Activated CD4-positive, alpha-beta T cell treated with anti-CD3 and anti-CD28 coated beads for 48 hours (primary cell): ENCODE results near the gene EIF4G1.

Experiments
- DNase-seq: peaks from one replicate; pipeline ENCODE4 v3.0.0-alpha.2; 2020

Gene EIF4G1

DNA sequence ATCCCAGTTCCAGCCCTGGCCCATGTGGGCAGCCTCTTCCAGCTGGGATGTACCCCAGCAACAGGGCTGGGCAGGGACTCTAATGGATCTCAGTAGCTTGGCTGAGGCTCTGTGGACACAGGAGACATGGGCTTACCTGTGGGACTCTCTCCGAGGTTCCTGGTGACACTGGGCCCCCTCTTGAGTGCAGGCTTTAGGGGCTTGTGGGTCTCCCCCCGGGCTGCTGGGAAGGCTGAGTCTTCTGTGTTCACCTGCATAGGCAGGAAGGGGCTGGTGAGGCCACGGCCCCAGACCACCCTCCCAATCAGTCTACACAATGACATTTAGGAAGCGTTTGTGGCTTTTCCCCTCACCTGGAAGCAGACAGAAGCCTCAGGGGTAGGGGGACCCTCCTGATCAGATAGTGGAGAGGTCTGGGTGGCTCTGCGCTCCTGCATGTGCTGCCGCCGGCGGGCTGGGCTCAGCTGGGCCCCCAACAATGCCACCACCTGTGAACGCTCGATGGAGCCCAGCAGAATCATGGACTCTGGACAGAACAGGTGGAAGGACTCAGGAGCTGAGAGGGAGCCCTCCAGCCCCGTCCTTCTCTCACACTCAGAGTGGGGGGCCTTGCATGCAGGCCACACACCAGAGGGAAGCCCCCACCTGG lies 38.6 kb downstream of the EIF4G1 start:
- DNase-seq: no peak

DNA sequence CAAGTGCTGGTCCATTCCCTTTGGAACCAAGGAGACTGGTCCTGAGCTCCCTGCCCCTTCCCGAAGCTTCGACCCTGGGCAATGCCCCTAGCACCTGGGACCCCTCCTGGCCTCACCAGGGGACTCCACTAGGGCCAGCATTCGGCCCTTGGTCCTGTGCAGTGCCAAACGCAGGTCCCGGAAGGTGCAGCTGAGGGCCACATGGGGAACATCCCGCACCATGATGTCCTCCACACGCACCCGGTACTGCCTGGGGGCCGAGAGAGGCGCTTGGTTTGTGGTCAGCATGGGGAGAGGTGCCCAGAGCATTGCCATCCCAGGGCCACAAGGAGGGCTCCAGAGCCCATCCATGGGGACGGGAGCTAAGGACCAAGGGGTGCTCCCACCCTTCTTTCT lies 39.1 kb downstream of the EIF4G1 start:
- no peak for DNase-seq

DNA sequence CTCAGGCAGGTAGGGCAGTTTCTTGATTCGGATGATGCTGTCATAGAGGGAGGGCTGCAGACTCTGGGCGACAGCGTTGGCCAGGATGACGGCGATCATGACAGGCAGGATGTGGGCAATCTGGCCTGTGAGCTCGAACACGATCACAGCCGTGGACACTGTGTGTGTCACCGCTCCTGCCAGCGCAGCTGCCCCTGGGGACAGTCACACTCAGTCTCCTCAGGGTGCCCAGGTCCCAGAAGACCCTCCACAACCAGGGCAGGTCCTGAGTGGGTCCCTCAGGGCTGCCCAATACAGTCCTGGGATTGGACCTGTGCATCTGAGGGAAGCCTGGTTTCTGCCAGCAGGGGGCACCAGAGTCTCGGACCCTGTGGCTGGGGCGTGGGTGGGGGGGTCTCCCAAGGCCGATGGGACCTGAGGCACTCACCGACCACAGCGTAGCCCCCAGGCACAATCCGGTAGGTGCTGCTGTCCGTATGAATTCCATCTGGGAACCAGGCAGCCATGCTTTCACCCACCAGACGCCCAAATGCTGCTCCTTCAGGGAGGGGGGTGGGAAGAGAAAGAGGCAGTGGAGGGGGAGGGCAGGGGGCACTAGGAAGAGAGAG lies 39.8 kb downstream of the EIF4G1 start:
- peak; percentile 78 for DNase-seq

DNA sequence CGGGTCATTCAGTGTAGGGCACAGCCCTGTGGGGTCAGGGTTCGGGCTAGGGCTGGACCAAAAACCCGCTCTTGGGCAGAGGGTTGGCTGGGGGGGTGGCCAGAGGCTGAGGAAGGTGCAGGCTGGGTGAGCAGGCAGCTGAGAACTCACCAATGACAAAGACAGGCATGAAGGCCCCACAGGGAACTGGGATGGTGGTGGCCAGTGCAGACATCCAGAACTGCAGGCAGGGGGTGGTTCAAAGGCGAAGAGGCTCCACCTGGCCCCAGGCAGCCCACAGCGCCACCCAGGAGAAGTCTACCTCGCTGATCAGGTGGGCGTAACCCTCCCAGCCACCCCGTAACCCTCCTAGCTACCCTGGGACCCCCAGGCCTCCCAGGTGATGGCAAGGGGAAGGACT lies 40.3 kb downstream of the EIF4G1 start:
- DNase-seq: no peak

DNA sequence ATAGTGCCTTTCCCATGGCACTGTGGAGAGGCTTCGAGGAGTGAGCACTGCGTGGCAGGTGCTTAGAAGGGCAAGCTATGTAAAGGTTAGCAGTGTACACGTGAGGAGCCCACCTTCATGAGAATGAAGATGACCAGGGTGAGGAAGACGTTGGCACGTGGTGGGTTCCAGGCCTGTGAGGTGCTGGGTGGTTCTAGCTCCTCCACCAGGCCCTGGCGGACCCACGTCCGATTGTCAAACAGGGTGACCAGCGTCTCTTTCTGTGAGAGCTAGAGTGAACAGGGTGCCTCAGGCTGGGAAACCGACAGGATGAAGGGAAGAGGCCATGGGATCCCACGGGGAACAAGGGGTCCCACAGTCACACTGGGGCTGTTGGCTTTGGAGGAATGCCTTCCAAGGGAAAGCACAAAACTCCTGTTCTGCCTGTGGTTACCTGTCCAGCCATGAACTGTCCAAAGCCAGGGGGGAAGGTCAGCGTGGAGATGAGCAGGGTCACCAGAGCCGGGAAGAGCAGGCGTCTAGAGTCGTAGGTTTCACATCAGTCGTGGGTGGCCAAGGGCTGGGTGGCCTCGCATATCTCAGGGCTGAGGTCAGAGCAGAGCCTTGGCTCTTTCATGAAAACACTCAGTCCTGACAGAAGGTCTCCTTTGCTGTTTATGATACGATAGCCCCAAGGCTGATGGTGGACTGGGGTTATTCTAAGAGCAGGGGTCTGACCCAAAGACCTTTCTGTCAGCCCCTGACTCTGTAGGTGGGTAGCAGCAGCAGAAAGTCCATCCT lies 41.0 kb downstream of the EIF4G1 start:
- DNase-seq: no peak

DNA sequence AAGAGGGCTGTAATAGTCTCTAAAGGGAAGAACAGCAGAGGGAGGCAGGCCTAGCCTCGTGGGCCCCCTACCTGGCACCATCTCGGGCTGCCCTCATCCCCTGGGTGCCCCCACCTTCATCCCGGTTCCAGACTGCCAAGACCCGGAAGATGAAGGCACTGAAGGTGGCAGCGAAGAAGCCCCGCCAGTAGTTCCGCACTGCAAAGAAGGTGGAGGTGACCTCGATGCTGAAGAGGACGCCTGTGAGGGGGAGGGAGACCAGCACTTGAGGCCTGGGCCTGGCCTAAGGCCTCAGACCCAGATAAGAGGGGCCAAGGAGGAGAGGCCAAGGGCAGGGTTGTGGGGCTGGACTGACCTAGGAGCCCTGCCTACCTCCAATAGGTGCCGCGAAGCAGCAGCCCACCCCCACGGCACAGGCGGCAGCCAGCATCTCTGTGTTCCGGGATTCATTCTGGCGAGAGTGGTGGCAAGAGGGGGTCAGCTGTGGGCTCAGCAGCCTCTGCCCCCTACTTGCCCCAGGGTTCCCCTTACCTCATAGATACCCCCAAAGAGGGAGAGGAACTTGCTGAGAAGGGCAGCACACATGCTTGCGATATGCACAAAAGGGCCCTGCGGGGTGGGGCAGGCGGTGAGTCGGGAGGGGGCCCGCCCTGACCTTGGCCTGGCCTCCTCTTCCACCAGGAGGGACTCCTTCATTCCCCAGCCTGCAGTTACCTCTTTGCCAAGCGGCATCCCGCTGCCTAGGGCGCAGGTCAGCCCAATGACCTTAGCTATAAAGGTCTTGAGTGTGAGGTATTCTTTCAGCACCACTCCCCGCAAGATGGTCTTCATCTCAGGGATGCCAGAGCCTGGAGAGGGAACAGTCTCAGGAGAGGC lies 43.1 kb downstream of the EIF4G1 start:
- no peak for DNase-seq

DNA sequence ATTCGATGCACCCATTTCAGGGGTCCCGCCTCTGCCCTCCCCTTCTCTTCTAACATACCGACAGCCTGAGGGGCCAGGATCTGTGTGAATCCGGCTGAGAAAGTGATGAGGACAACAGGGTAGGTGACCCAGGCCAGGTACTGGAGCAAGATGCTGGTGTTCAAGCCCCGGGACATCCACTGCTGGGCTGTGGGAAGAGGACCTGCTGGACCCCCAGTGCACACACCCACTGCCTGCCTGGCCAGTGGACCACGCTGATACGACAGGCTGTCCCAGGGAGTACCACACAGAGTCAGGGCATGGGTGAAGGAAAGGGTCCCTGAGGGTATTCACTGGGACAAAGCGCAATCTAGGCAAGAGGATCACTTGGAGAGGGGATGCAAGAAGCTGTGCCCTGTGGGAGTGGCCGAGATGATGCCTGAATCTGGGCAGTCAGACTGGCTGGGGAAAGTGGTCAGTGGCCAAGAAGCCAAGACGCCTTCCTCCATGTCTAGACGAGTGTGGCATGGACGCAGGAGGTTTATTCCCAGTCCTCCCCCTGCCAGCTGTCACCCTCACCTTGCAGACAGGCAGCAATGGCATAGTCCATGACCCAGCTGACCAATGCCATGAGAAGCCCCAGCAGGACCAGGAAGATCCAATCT lies 43.8 kb downstream of the EIF4G1 start:
- no peak for DNase-seq

DNA sequence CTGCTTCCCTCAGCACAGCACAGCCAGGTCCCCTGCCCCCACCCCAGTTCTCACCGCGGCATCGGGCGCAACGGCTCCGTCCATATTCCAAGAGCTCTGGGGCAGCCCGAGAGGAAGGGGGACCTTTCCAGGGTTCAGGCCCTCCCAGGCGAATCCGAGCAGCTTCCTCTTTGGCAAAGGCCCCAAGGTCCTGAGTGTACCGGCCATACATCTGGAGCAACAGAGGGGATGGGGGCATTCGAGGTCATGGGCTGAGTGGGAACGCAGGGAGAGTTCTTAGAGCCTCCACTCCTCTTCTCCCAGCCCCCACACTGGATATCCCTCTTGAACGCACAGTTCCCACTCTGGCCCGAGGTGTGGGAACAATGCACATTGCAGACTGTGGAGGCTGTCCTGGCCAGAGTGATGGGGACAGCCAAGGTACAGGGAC lies 44.5 kb downstream of the EIF4G1 start:
- DNase-seq: no peak

DNA sequence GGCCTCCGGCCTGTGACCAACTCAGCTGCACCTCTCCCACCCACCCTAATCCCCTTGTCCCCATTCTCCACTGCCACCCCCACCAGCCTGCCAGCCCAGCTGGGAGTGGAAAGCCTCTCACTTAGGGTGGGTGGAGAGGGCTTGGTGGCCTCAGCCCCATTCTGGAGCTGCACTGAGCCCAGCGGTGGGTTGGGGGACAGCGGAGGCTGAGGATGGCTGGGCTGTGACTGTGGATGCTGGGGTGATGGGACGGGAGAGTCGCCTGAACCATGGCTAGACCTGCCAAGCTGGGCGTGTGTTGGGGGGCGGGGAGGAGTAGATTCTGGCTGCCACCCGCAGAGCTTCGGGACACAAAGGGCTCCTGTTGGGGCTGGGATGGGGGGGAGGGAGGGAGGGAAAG lies 45.2 kb downstream of the EIF4G1 start:
- DNase-seq: no peak

DNA sequence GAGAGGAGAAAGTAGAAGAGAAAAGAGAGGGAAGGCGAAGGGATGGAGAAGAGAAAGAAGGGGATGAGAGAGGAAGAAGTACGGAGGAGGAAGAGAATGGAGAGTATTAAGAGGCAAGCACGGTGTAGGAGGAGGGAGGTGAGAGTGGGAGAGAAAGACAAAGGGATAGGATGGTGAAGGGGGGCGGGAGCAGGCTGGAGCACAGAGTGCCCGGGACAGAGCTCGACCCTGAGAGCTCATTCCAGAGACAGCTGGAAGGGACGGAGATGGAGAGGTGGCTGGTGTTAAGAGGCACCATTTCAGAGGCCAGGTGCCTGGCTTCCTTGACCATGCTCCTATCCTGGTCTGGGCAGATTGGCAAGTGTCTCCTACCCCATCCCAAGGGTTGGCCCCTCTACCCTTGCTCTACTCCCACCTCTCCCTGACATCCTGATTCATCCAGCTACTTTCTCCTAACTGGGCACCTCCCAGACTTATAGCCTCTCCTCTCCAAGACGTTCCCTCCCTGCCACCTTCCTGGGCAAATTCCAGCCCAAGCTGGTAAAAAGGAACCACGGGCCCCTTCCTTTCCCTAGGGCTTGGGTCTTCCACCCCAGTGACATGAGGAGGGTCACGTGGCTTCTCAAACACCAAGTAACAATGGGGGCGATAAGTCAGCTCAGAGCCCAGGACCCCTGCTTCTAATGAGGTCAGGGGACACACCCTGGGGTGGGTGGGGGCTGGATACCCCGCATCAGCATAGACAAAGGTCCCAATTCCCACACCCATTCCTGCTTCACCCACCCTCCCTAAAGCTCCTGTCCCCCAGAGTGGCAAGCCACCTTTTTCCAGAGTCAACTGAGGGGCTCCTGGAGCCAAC lies 45.9 kb downstream of the EIF4G1 start:
- DNase-seq: no peak

DNA sequence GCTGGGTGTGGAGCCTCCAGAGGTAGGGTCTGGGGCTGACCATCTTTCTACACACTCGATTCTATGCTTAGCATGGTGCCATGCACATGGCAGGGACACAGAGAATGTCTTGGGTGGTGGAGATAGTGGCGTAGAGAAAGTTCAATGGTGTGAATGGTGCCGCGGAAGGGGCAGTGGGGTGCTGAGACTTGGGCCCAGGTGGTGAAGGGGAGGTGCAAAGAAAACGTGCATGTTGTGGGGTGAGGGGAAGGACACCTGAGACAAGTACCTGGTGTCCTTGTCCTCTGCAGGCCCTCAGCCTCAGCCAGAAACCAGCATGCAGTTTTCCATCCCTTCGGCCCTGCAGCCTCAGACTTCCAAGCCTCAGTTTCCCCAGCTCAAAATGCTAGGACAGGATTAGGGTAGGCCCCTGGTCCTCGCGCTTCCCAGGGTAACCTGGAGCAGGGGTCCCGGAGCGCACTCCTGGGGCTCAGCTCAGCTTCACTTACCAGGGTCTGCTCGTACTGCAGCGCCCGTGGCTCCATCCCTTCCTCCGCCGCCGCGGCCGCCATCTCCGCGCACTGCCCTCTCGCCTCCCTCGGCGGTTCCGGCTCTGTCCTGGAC lies 46.6 kb downstream of the EIF4G1 start:
- no peak for DNase-seq

DNA sequence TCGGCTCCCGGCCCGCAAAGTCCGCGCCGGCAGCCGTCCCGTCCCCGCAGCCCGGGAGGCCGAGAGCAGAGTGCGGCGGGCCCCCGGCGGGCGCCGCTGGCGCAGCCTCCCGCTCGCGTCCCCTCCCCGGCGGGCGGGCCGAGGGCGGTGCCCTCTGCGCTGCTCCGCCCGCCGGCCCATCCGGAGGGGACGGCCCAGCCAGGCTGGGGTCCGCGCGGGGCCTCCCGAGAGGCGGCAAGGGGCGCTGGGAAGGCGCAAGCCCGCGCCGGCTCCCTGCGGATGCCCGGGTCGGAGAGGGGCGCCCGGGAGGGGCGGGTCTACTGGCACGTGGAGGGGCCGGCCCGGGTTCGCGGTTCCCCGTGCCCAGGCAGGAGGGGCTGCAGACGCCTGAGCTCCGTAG lies 47.1 kb downstream of the EIF4G1 start, which contains the start of the genes CLCN2 and POLR2H:
TSS of gene CLCN2 (minus strand) at position 74 of the 400 bp plus-strand sequence. CDS start 126 bp downstream, outside the sequence.
TSS of gene POLR2H (plus strand) at position 179 of the 400 bp plus-strand sequence. CDS start 1,783 bp downstream, outside the sequence.
- peak; percentile 54 for DNase-seq

DNA sequence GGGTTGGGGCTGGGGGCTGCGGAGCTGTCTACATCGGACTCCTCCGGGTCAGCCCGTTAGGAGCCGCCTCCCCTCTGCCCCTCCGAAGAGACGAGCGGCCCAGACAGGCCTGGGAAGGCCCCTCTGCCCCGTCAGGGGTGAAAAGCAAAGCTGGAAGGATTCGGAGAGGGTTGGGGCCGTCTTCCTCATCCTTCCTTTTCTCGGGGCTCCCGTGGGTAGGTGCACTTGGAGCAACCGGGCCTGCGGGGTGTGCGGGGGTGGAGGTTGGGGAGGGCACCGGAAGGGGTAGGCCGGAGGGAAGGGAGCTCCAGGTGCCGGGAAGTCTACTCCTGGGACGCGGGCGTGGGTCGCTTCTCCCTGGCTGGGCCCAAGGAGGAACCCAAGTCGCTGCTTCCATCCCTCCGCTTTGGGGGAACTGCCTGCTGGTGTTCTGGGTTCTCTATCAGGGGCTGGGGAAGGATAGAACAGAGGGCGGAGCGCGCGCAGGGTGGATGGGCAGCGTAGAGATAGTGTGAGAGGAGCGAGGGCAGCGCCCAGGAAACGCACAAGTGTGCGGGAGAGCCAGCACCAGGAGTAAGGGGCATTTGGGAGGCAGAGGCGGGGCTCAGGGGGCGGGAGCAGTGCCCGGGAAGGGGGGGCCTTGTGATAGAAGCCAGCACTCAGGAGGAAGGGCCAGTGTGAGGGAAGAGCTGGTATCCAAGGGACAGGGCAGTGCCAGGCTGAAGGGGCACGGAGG lies 47.7 kb downstream of the EIF4G1 start:
- peak; percentile 63 for DNase-seq

DNA sequence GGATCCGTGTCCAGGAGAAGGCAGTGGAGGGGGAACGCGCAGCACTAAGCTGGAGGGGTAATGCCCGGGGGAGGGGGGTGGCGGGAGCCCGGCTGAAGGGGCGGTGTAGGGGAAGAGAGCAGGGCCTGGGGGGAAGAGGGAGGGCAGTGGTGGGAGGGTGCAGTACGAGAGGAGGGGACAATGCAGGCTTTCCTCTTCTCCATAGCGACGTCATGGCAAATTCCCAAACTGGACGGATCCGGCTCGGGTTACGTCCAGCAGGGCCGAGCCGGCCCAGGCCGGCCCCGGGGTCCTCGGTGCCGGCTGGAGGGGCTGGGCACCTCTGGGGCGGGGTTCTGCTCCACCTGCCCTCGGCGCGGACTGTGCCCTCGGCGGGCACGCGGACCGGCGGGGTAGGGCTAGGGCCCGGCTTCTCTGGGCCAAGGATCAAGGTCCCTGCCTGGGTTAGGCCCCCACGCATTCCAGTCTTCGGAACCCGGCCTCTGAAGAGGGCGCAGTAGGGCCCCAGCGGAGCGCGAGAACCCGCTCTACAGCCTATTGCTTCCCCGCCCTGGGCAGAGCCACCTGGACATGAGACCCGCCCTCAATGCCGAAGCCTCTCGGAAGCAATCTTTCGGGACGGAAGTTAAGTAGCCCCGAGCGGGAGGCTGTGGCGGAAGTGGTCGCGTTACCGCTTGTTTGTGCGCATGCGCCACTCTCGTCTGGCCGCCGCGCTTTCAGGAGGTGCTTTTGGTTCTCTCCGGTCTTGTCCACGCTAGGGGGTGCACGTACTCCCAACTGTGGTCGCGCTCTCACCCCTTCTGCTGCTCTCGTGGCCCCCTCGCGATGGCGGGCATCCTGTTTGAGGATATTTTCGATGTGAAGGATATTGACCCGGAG lies 48.5 kb downstream of the EIF4G1 start:
- DNase-seq: peak; percentile 97

DNA sequence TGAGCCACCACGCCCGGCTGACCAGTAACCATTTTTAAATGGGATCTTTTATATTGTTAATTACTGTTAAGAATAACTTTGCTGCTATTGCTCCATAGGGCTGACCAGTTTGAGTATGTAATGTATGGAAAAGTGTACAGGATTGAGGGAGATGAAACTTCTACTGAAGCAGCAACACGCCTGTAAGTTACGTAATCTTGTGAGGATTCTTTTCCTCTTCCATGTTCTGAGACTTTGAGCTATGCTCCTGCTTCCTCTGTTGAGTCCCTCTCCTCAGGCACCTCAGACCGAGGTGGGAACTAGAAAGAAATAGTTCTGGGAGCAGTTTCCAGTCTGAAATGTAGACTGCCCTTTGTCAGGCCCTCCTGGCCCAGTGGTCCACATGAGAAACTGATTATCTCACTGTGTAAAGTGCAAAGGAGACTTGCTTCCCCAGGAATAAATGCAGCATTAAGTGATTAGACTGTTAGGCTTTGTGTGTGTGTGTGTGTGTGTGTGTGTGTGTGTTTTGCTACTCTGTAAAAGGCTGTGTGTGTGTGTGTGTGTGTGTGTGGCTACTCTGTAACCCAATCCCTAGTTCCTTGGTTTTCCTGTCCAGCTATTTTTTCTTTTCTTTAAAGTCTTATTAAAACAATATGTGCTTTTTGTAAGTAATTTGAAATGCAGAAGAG lies 52.3 kb downstream of the EIF4G1 start:
- DNase-seq: no peak

DNA sequence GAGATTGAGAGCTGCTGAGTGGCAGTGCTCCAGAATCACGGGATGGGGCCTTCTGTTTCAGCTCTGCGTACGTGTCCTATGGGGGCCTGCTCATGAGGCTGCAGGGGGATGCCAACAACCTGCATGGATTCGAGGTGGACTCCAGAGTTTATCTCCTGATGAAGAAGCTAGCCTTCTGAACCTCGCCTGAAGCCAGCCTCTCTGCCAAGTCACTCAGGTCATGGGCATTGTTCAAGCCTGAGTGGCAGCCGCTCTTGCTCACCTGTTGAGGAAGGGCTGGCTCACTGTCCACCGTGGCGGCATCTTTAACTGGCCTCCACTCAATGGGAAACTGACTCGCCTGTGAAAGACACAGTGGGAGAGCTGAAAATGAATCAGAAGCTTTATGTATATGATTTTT lies 53.7 kb downstream of the EIF4G1 start:
- no peak for DNase-seq

DNA sequence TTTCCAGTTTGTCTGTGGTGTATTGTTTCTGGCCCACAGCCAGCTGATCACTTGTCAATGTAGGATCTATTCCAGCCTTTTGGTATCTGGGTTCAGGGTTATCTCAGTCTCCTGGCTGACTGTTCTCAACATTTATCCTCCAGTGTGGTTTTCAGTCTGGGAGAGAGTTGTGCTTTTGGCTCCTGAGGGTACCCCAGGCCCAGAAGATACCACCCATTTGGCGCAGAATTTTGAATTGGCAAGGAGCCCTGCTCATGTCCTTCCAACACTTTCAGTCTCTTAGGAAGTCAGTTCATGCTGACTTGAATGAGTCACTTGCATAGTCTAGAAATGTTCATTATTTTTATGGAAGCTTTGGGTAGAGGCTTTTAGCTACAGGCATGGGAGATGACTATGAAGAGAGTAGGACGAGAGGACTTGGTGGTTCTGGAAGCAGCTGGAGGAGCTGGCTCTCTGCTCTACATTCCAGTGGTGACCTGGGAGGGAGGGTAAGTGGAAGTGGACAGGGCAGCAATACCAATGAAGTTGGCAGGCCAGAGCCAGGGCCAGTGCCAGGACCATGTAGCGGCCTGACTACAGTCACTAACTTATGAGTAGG lies 54.3 kb downstream of the EIF4G1 start:
- DNase-seq: no peak

DNA sequence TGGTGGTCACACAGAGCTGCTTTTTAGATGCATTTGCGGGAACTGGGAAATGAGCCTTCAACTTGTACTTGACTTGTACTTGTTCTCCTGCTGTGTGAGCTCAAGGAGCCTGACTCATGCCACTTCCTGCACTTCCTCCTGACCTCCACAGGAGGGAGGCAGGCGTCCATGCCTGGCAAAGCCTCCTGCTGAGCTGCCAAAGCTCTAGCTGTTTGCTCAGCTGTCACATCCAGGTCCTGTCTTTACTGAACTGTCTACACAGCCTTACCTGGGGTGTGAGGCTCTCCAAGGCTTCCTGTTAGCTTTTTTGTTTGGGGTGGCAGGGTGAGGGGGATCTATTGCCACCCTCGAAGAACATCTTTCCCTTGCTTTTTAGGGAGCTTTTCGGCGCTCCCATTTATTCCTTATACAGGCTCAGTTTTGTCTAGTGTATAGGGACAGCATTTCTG lies 57.2 kb downstream of the EIF4G1 start:
- peak; percentile 74 for DNase-seq
